Raji (cell line): Measurements from ENCODE around the gene NEB.

Experiments used
- POLR2A ChIP-seq: IDR thresholded peaks from 2 replicates; pipeline ENCODE4 v1.6.1; 2011; ENCODE audit warnings: low read depth, low read length, control low read depth; ENCODE audit not compliant: insufficient read depth

Gene NEB

GRCh38 chr2:151727593-151728552 is 6.4 kb downstream of the NEB start:
- TF ChIP-seq POLR2A, result no peak

- no peak for TF ChIP-seq POLR2A
Observed at GRCh38 chr2:151721161-151721560, 13.1 kb downstream of the NEB start.

DNA sequence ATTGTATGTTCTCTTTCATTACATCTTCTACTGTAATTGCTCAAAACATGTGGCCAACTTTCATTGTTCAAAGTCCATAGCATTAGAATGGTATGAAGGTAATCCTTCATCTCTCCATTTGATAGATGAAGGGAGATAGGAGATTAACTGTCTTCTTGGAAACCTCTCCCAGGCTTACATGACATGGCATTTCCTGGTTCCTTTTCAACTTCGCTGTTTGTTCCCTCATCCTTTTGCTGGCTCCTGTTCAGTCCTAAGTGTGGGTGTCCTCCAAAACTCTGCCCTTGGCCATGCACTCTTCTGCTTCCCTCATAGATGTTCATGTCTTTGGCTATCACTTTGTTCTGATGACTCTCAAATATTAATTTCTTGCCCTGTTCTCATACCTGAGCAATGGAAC is 13.8 kb downstream of the NEB start:
- TF ChIP-seq POLR2A, result no peak

- TF ChIP-seq POLR2A, result no peak
Observed at GRCh38 chr2:151718796-151719195, 15.5 kb downstream of the NEB start.

DNA sequence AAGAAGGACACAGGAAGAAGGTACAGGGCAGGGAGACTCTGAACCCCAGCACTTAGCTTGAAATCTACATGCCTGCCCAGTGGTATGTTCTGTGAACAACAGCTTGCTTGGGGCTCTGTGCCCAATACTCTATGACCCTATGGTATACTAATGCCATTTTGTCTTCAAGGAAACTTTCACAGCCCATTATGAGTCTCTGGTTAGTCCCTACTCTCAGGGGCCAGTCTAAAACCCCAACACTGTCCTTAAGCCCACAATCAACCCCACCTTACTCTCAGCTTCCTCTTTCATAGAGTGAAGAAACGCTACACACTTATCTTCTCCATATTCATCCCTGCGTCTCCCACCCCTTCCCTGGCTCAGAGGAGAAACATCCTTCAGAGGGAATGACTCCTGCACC is 16.0 kb downstream of the NEB start:
- no peak for TF ChIP-seq POLR2A

DNA sequence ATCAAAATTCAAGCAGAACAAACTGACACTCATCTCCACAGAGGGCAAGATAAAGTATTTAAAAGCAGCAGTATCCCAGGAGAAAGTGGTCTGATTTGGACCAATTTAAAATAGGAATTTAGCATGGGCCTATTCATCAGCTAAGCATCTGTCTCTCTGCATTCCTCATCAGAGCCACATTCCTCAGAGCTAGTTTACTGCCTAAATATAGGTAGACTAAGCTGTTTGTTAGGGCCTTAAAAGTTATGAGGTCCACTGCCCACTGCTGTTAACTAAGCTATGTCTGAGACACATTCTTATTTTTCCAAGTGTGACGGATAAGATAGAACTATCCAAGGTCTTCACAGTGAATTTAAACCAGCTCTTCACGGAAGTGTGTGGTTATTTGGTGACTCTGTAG is 17.6 kb downstream of the NEB start:
- no peak for TF ChIP-seq POLR2A

DNA sequence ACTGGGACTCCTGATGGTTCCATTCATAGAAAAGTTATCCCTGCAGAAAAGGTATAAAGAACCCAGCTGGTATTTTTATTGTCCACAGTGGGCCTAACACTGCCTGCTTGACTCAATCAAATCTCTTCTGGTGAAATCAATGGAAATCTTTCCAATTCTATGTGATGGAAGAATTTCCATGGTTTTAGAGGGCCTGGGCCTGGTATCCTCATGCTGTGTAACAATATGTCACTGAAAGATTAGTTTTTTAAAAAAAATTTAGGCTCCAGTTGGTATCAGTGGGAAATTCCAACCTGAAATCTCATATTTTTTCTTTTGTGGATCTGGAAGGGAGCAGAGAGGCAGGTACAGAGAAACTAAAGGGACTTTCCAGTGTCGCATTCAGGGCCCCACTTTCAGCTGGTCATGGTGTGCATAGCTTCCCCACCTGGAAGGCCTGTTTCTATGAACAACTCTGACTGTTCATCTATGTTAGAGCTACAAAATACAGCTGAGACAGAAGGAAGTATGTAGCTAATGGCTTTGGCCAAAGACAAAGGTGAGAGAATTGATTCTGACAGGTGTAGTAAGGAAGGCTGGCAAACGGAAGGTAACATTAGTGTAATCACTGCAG is 20.9 kb downstream of the NEB start:
- no peak for TF ChIP-seq POLR2A

GRCh38 chr2:151711025-151711424 is 23.3 kb downstream of the NEB start:
- TF ChIP-seq POLR2A, result no peak

DNA sequence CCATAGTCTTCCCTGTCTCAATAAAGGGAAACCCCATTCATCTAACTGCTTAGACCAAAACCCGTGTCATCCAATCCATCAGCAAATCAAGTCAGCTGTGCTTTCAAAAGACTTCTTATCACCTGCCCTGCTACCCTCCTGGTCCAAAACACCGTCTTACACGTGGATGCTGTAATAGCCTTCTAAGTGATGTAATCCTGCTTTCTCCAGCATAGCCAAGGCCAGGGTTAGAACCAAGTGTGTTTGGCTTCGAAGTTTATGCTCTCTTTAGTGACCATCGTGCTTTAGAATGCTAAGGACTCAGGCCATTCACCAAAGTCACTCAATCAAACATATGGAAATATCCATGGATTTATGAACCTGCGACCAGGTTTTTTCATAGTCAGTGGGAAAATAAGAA is 25.5 kb downstream of the NEB start:
- no peak for TF ChIP-seq POLR2A

- no peak for TF ChIP-seq POLR2A
Observed at GRCh38 chr2:151707857-151708256, 26.4 kb downstream of the NEB start.

DNA sequence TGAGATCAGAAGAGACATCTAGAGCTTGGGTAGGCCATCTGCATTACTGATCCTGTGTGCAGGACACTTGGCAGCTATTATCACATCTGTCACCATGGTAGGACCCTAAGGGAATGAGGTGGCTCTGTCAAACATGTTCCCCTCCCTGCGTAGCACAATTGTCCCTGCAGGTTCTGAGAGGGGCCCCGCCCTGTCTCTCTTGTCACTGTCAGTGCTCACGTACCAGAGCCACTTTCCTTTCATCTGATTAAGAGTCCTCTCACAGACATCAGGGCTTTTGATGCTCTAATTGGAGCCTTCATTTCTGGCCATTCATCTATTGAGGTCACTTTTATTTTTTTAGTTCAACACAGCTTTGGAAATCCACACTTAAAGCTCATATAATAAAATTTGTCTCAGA is 38.5 kb downstream of the NEB start:
- TF ChIP-seq POLR2A, result no peak

DNA sequence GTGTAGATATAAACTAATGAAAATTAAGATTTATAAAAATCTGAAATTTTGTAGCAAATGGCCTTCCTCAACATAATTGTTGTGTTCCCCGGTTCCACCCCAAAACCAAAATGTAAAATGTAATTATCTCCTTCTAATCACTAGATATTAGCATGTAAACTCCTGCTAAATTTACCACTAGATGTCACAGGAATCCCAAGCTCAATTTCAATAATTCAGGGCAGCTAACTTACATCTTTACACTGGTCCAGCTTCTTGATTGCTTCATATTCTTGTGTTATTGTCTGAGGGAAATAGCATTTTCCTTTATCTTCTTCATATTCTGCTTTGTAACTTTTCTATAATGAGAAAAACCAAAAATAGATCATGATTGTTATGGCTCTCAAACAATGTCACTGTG is 42.6 kb downstream of the NEB start:
- TF ChIP-seq POLR2A, result no peak

DNA sequence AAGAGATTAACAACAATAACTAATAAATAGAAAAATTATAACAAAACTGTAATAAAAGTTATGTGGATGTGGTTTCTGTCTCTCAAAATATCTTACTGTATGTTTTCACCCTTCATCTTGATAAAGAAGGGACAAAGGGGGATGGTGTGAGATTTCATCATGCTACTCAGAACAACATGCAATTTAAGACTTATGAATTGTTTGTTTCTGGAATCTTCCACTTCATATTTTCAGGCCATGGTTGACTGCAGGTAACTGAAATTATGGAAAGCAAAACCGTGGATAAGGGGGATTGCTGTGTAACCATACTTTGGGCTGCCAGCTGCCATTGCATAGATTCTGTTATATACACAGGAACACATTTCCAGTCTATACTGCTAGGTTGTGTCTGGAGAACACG is 45.6 kb downstream of the NEB start:
- TF ChIP-seq POLR2A, result no peak

DNA sequence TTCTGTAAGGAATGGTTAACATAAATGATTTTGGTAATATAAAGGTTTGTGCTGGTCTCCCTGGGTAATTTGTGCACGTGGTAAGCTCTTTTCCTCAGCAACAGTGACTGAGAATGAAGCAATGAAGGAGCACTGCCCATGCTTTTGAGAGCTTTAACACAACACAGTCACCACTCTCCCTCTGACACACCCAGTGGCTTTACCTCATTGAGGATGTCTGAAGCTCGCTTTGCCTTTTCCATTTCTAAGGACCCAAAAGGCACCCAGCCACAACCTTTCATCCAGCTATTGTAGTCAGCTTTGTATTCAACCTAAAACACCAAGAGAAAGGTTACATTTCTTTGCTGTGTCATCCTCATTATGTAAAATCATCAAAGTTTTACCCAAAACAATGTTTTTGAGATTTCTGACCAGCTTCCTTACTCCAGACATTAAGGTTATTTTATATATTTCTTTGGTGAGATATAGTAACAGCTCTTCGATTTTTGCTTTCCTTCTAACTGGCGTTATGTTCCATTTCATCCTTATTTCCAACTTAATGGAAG is 51.7 kb downstream of the NEB start:
- no peak for TF ChIP-seq POLR2A

DNA sequence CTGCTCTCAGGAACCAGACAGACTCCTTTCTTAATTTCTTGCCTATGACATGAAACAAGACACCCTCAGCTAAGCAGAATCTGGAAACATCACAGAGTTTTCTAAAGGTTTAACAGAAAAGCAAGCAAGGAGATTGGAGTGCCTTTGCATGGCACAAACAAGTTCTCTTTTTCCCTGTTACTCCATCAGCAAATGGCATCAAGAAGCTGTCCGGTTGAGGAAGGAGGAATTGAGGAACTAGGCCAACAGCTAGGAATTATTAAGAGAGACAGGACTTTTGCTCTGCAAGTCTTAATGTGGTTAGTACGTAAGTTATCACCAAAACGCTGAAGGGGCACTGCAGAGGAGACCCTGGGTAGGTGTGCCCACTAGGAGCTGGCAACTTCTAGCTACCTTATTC is 53.2 kb downstream of the NEB start:
- TF ChIP-seq POLR2A, result no peak

DNA sequence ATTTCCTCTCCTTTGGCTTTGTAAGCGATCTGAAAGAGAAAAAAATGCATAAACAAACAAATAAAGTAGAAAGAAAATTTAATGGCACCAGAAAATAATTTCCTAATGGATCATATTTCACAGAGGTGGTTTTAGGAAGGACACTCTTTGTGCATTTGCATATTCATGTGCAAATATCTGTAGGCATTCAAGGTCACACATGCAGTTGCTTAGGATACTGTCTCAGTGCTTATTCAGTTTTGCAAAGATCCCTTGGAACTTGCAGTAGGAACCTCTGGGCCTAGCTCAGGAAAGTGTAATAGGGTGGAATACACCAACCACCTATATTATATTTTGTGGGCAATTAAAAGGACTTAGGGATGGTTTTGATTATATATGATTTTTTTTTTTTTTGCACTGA is 54.3 kb downstream of the NEB start:
- no peak for TF ChIP-seq POLR2A
